GM10266 (cell line): Measurements from ENCODE around the gene CST8.

Experiments
- DNase-seq: peaks from one replicate; pipeline ENCODE4 v3.0.0; 2012; ENCODE audit errors: extremely low spot score
- TF ChIP-seq, protein P1 (sequence below): IDR thresholded peaks from 2 replicates; pipeline ENCODE4 v1.5.1; 2012; ENCODE audit warnings: mild to moderate bottlenecking, low read depth; ENCODE audit not compliant: control insufficient read depth, insufficient read depth; ENCODE audit errors: missing control alignments

The CST8 gene

DNA sequence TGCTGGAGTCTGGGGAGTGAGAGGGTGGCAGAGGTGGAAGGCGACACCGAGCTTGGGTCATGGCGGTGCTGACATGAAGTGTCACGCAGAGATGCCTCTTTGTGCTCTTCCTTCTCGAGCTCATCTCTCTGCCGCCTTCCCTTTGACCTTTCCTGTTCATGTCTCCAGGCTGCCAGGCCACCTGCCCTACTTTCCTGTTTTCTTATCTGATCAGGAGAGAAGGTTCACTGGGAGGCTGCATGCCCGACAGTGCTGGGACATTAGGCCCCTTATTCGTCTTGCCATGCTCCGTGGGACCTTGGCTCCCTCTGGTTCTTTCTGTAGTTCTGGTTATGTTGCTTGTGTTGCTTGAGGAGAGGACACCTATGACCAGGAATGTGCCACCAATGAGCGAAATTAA is 33.2 kb downstream of the CST8 start:
- TF ChIP-seq, protein P1, sequence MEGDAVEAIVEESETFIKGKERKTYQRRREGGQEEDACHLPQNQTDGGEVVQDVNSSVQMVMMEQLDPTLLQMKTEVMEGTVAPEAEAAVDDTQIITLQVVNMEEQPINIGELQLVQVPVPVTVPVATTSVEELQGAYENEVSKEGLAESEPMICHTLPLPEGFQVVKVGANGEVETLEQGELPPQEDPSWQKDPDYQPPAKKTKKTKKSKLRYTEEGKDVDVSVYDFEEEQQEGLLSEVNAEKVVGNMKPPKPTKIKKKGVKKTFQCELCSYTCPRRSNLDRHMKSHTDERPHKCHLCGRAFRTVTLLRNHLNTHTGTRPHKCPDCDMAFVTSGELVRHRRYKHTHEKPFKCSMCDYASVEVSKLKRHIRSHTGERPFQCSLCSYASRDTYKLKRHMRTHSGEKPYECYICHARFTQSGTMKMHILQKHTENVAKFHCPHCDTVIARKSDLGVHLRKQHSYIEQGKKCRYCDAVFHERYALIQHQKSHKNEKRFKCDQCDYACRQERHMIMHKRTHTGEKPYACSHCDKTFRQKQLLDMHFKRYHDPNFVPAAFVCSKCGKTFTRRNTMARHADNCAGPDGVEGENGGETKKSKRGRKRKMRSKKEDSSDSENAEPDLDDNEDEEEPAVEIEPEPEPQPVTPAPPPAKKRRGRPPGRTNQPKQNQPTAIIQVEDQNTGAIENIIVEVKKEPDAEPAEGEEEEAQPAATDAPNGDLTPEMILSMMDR: no peak
- no peak for DNase-seq

DNA sequence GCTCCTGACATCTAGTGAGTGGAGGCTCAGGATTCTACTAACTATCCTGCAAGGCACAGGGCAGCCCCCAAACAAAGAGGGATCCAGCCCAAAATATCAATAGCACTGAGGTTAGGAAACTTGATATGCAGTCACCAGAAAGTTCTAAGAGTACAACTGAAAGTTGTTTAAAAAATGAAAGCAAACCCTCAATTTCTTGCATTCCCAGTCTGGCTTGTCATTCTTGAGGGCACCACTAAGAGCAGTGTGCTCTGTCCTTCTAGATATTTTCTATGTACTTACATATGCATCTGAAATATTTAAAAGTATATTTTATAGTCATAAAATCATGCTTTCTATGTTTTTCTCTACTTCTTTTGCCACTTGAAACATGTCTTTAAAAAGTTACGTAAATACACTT is 35.9 kb downstream of the CST8 start:
- DNase-seq: no peak
- TF ChIP-seq, protein P1: no peak

DNA sequence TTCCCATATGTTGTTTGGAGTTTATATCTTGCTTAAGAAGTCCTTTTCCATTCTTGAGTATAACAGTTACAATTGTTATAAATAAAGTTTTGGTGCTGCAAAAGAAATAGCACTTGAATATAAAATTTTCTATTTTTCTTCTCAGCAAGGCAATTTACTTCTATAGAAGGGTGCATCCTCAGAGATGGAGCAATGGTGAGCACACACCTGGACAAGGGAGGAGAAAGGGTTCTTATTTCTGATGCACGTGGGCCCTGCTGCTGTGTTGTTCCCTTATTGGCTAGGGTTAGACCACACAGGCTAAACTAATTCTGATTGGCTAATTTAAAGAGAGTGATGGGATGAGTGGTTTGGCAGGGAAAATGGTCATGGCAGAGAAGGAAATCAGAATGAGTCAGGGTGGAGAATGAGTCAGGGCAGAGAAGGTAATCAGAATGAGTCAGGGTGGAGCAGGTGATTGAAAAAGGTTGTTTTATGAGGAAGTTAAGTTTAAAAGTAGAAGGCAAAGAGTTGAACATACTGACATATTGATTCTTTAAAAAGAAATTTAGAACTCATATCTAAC is 38.0 kb downstream of the CST8 start:
- TF ChIP-seq, protein P1: no peak

DNA sequence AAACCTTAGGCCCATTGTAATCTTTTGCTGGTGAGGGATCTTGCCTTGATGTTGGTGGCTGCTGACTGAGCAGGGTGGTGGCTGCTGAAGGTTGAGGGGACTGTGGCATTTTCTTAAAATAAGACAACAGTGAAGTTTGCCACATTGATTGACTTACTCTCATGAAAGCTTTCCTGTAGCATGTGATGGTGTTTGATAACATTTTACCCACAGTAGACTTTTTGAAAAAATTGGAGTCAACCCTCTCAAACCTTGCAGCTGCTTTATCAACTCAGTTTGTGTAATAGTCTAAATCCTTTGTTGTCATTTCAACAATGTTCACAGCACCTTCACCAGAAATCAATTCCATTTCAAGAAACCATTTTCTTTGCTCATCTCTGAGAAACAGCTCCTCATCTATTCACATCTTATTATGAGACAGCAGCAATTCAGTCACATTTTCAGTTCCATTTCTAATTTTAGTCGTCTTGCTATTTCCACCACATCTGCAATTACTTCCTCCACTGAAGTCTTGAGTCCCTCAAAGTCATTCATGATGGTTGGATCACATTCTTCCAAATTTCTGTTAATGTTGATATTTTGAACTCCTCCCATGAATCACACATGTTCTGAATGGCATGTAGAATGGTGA is 40.1 kb downstream of the CST8 start:
- DNase-seq: no peak
- TF ChIP-seq, protein P1: no peak

More for the DNA sequence above, 38.0 kb downstream of the CST8 start:
- DNase-seq: no peak

DNA sequence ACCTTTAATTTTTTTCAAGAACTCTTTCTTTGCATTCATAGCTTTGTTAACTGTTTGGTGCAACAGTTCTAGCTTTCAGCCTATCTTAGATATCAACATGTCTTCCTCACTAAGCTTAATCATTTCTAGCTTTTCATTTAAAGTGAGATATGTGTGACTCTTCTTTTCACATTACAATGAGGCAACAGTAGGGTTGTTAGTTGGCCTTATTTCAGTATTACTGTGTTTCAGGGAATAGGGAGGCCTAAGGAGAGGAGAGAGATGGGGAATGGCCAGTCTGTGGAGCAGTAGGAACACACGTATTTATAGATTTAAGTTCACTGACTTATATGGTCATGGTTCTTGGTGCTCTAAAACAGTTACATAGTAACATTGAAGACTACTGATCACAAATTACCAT is 41.6 kb downstream of the CST8 start:
- DNase-seq: no peak
- TF ChIP-seq, protein P1: no peak

DNA sequence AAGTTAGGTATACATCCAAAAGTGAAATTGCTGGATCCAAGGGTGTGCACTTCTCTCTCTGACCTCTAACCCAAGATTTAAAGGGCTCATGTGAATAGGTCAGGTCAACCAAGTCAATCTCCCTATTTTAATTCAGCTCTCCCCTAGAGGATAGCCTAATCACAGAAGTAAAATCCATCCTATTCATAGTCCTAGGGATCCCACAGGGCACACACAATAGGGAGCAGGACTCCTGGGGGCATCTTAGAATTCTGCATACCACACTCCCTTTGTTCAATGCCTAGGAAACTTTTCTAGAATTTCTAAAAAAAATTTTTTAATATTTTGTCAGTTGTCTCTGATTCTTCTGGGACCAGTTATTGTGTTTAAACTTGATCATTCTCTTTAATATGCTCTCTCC is 42.2 kb downstream of the CST8 start:
- DNase-seq: no peak
- TF ChIP-seq, protein P1: no peak

DNA sequence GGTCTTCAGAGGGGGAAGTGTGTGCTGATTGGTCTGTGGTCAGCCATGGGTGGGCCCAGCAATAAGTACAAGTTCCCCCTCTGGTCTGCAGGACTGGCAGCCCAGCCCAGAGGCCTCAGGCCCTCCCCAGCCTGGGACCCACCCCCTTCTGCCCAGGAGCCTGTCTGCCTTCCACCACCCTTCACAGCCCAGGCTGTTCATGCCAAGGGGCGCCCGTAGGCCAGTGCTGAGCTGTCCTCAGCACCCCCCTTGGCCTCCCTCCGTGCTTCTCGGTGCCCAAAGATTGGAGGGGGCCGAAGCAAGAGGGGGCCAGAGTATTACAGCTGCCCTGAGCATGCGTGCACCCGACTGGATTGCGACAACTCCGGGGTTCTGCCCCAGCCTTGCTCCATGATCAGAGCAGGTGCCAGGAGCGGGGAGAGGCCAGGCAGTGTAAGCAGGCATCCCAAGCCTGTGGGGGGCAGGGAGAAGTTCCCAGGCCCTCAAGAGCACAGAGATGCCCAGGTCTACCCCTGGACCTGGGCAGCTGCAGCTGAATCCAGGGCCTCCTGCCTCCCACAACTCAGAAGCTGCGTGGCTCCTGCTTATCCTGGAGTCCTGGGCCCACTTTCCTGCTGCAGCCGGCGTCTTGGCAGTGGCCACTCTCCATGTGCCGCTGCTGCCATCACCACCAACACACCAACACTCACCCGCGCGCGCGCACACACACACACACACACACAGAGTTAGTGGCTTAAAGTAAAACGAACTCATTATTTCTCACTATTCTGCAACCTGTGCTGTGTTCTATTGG is 44.1 kb downstream of the CST8 start:
- no peak for DNase-seq
- TF ChIP-seq, protein P1: no peak
